HTERT RPE-1 (cell line): Measurements from ENCODE around the gene PCED1B.

Experiments used
- in situ Hi-C: fragments of 300-500 bp; cut with MboI; formaldehyde crosslinking; loops from 4 replicates; pipeline ENCODE4 v1.14.3; 2020; ENCODE audit warnings: low sequenced_read_pairs

The PCED1B gene

GRCh38 chr12:47067771-47068431 lies 11.5 kb upstream of the PCED1B start:
- in situ Hi-C loops, result no loop called here

DNA sequence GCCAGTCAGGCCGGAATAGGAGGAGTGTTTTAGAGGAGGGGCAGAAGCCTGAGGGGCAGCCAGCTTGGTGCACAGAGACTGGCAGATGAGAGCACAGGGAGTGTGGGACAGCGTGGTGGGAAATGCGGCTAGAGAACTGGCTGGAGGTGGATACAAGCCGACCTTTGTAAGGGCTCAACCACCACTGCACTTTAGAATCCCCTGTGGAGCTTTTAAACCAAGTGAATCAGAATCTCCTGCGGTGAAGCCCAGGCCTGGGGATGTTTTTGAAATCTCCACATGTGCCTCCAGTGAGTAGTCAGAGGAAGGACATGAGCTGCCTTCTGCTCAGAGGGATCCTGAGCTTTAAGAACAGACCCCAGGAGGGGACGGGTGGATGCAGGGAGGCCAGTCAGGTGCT lies 10.9 kb upstream of the PCED1B start:
- in situ Hi-C loops, result no loop called here

GRCh38 chr12:47070310-47070709 lies 9.1 kb upstream of the PCED1B start:
- in situ Hi-C loops, result no loop called here

DNA sequence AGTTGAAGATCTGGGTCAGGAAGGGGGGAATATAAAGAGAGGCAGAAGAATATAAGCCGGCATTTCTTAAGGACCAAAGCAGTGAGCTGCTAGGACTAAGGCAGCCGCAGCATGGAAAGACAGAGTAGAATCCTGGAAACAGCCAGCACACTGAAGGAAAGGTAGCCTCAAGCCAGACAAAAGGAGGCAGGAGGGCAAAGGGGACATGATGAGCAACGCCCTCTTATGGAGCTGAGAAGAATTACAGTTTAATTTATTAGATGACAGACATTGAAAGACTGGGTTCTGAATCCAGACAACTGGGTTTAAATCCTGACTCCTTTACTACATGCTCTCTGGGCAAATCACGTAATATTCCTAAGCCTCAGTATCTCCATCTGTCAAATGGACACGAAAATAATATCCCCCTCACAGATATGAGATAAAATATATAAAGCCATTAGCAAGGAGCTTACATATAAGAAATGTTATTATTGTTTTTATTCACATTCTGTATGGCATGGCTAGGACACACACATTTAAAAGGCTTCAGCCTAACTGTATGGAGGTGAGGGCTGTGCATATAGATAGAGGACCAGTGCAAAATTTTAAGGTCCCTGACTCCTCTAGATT lies 8.1 kb upstream of the PCED1B start:
- in situ Hi-C loops, result no loop called here

DNA sequence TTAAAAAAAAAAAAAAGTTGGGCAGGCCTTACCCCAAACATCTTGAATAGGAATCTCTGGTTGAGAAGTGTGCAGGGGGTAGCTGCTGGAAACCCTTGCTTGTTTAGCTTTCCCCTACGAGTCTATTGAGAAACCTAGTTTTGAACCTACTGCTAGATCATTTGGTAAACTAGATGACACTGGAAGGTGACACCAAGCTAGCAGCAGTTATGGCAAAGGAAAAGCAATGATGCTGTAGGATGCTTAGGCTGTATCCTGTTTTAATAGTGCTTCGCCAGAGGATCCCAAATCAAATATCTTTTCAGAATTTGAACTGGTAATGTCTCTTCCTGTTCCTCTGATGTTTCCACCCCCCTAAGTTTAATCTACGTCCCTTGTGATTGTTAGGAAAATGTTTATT lies 5.5 kb upstream of the PCED1B start:
- in situ Hi-C loops, result no loop called here

DNA sequence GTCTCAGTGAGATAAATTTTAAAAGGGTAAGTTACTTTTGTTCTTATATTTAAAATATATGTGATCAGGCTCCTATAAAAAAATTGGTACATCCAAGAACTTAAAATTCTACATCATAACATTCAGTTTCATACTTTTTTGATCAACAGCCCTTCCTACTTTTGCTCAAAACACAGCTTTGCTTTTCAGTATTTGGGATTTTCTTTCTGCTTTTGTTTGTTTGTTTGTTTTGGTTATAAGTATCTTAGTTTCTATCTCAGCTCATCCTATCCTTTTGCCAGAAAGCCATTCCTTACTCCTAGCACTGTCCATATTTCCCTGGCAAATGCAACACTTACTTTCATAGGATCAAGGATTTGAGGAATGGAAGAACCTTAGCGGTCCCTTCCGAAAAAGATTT lies 4.7 kb upstream of the PCED1B start:
- in situ Hi-C loops, result no loop called here

DNA sequence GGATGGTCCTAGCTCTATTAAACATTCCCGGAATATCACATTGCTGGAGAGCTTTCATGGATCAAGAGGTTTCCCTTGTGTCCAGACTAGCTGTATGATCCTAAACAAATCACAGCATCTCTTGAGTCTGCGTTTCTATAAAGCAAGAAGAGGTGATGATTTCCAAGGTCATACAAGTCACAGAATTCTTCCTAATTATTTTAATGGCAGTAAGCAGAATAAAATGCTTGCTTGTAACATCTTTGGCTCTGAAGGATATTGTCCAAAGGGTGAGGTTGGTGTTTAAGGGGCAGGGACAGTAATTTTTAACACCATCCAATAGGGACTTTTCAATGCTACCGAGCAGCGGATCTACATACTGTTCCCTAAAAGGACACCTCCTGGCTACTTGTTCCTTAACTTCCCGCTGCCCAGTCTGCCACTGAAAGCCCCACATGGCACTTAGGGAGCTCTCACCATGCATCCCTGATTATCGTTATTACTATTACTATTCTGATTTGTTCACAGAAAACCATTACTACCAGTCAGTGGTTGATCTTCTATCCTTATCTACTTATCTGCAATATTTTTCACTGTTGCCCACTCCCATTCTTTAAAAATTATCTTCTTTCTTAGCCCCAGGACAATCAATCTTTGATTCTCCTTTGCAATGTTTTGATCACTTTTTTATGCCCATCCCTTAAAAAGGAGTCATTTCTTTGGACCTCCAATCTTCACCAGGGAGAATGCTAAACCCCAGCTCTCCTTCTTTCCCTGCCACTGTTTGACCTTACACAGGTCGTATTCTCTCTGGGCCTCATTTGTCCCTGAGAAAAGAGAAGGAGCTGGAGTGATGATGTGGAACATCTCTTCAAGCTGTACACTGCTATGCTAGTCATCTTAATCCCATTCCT lies 4.0 kb upstream of the PCED1B start:
- in situ Hi-C loops, result no loop called here

DNA sequence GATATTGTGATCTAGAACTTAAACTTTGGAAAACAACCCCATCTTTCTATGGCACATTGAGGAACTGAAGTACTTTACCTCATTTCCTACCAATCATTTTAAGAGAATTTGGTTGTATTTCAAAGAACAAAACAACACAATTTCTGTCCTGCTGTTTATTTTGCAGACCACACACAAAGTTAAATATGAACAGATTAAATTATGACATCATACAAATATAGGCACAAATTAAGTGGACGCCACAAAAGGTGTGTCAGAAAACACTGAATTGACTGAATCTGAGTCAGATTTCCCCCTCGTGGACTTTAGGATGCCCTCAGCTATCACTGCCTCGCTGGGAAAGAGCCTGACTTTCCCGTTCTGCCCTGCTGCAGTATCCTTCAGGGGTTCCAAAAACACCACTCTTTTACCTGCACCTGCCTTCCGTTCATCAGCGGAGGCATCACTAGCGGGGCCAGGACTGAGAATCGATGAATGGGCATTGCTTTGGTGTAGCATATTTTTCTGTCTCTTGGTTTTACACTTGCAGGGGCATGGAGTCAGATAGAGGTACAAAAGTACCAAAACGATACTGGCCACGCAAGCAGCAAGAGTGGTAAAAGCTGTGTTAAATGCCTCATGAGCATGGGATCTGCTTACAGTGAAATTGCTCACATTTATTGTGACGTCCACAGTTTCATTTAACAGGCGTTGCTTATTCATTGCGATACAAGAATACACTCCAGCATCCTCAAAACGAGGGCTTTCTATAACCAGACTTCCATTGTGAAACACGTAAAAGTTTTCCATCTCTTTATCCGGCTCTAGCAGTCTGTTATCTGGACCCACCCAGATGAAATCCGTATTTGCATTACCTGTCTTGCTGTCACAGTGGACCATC lies 2.0 kb upstream of the PCED1B start:
- in situ Hi-C loops, result no loop called here

DNA sequence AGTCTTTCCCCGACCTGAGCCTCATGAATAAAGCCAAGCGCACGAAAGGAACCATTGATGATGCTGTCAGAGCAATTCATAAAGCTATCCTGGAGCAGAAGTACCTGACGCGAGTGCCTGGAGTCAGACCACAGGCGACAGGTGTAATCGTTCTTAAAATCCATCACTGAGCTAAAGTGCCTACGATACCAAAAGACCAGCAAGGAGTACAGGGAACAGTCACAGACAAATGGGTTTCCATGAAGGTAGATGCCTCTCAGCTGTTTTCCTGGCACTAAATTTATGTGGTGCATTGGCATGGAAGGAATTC lies 1.4 kb upstream of the PCED1B start:
- in situ Hi-C loops, result no loop called here

GRCh38 chr12:47078733-47079467 lies 521 bp upstream of the PCED1B start:
- in situ Hi-C loops, result no loop called here

- in situ Hi-C loops, result no loop called here
Measured at GRCh38 chr12:47079981-47080724, 732 bp downstream of the PCED1B start.

DNA sequence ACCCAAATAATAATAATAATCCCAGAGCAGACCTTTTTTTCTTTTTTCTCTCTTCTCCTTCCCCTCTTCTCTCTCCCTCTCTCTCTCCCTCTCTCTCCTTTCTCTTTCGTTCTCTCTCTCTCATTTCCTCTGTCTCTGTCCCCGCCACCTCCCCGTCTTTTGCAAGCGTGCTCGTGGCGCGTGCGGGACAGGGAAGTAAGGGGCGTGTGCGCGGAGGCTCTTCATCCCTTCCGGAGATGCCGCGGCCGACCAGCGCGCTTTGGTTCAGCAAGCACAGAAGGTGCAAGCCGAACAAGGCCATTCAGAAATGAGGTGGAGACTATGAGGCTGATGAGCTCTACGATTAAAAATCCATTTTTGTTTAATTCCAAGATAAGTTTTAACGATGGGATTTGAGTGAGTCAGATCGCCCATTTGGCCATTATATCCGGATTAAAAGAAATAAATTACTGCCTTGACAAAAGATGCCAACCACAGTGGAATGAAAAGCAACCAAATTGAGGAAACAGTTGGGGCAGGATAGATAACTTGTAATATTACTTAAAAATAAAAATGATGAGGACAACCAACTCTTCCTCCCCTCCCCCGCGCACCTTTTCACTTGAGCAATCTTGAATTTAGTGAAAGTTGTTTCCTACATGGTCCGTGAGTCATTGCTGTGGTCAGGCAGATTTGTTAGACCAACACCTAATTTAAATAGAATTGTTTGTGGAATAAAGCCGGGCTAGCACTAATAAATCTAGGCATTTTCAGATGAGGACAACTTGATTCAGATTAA lies 1.5 kb downstream of the PCED1B start:
- in situ Hi-C loops, result no loop called here

DNA sequence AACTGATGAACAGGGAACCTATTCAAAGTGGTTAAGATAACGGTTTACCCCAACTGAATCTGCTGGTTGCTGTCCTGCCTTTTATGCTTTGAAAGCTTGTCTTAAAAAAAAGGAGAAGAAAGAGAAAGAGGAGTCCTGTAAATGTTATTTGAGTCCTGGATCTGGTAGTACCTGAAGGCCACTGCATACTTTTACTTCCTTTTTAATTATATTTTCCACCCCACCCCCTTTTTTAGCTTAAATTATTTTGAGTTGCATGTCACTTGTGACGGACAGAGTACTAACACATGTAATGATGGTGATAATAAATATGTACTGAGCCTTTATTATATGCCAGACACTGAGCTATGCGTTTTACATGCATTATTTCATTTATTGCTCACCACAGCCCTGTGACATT lies 2.9 kb downstream of the PCED1B start:
- in situ Hi-C loops, result no loop called here

GRCh38 chr12:47082796-47083621 lies 3.6 kb downstream of the PCED1B start:
- in situ Hi-C loops, result no loop called here

DNA sequence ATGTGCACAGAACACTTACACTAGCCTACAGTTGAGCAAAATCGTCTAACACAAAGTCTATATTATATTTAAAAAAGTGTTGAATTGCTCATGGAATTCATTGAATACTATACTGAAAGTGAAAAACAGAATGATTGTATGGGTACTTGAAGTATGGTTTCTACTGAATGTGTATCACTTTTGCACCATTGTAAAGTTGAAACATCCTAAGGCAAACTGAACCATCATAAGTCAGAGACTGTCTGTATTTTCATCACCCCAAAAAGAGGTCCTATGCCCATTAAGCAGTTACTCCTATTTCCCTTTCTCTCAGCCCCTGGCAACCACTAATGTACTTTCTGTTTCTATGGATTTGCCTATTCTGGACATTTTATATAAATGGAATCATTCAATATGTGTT lies 4.8 kb downstream of the PCED1B start:
- in situ Hi-C loops, result no loop called here

- in situ Hi-C loops, result no loop called here
Measured at GRCh38 chr12:47085815-47086252, 6.4 kb downstream of the PCED1B start.

DNA sequence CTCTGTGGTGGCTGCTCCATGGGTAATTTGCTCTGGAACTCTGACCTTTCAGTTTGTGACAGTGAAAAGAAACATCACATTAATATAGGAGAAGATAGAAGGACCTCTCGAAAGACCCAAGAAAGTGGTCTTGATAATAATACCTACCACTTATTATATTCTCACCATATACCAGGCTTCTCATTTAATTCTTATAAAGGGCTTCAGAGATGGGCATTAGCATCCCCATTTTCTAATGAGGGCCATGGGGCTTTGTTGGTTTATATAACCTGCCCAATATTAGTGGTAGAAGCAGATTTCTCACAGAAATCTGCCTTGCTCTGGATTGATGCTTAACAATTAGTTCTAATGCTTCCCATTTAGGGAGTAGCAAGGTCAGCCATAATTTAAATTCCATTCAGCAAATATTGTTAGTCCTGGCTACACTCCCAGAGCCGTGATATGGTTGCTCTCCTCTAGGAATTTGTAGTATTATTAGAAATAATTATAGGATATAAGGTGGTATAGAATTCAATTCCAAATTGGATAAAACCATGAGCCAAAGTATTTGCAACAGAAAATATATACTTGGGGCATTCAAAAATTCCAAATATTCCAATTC lies 7.8 kb downstream of the PCED1B start:
- in situ Hi-C loops, result no loop called here
